ENCODE measurements around the gene XRCC5.

- TF ChIP-seq POLR2A (IDR thresholded peaks at IDR 0.05; ENCODE audit: borderline replicate concordance, extremely low read depth, insufficient read depth, insufficient read length) (no peak), EZH2 (IDR thresholded peaks at IDR 0.05) (no peak), JUND (IDR thresholded peaks at IDR 0.05) (no peak), RAD21 (IDR thresholded peaks at IDR 0.05; ENCODE audit: low read depth) (no peak), ZBTB33 (IDR thresholded peaks at IDR 0.05; ENCODE audit: extremely low read depth, insufficient replicate concordance, low read length) (no peak), CTCF (IDR thresholded peaks at IDR 0.05 in 2 of 3, conservative IDR thresholded peaks at IDR 0.05 in 1 of 3; ENCODE audit: borderline replicate concordance in 1 of 3, insufficient read depth in 1 of 3, low read depth in 2 of 3, low read length in 2 of 3) (no peak), POLR2AphosphoS5 (IDR thresholded peaks at IDR 0.05; ENCODE audit: low read depth, low read length) (no peak), SP1 (IDR thresholded peaks at IDR 0.05; ENCODE audit: low read depth) (no peak), SRF (IDR thresholded peaks at IDR 0.05; ENCODE audit: low read depth) (no peak)
- TF ChIP-seq, protein P1, sequence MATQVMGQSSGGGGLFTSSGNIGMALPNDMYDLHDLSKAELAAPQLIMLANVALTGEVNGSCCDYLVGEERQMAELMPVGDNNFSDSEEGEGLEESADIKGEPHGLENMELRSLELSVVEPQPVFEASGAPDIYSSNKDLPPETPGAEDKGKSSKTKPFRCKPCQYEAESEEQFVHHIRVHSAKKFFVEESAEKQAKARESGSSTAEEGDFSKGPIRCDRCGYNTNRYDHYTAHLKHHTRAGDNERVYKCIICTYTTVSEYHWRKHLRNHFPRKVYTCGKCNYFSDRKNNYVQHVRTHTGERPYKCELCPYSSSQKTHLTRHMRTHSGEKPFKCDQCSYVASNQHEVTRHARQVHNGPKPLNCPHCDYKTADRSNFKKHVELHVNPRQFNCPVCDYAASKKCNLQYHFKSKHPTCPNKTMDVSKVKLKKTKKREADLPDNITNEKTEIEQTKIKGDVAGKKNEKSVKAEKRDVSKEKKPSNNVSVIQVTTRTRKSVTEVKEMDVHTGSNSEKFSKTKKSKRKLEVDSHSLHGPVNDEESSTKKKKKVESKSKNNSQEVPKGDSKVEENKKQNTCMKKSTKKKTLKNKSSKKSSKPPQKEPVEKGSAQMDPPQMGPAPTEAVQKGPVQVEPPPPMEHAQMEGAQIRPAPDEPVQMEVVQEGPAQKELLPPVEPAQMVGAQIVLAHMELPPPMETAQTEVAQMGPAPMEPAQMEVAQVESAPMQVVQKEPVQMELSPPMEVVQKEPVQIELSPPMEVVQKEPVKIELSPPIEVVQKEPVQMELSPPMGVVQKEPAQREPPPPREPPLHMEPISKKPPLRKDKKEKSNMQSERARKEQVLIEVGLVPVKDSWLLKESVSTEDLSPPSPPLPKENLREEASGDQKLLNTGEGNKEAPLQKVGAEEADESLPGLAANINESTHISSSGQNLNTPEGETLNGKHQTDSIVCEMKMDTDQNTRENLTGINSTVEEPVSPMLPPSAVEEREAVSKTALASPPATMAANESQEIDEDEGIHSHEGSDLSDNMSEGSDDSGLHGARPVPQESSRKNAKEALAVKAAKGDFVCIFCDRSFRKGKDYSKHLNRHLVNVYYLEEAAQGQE (IDR thresholded peaks at IDR 0.05; ENCODE audit: low read depth), result no peak
Observed at GRCh38 chr2:216064665-216065064, 44.5 kb upstream of the XRCC5 start.

Measured in HCT116 (cell line).